Liver (tissue), 9 donors: ENCODE measurements around the gene IP6K1. TPM values are rescaled to one million over a fixed set of nuclear protein-coding genes. Genes with fewer than 3 reads are reported as not detected.

Experiments used
- DNase-seq: peaks from one replicate; pipeline ENCODE4 v3.0.0-alpha.2; 2017; ENCODE audit warnings: low spot score
- H3K27ac ChIP-seq, 2 donors: one replicate each; pipeline ENCODE4 v1.7.0; 2013; ENCODE audit warnings: inconsistent platforms in 2 of 2, low read length in 2 of 2, control low read depth in 1 of 2, low read depth in 1 of 2, mild to moderate bottlenecking in 1 of 2
- H3K27me3 ChIP-seq, 4 donors: one replicate each; pipeline versions ENCODE4 v1.6.1 to v1.7.0; 2013; ENCODE audit warnings: low read length in 3 of 4, inconsistent platforms in 1 of 4, mild to moderate bottlenecking in 1 of 4, moderate library complexity in 1 of 4; ENCODE audit not compliant: control insufficient read depth in 4 of 4, insufficient read depth in 4 of 4
- H3K36me3 ChIP-seq, 4 donors: one replicate each; pipeline versions ENCODE4 v1.6.1 to v1.7.0; 2013; ENCODE audit warnings: low read length in 3 of 4, mild to moderate bottlenecking in 3 of 4, low read depth in 1 of 4, moderate library complexity in 1 of 4; ENCODE audit not compliant: control insufficient read depth in 4 of 4, insufficient read depth in 3 of 4
- H3K4me1 ChIP-seq, 4 donors: one replicate each; pipeline versions ENCODE4 v1.6.1 to v1.7.0; 2013; ENCODE audit warnings: low read length in 3 of 4, mild to moderate bottlenecking in 3 of 4, moderate library complexity in 1 of 4; ENCODE audit not compliant: control insufficient read depth in 4 of 4, insufficient read depth in 4 of 4
- H3K4me3 ChIP-seq, 3 donors: one replicate each; pipeline versions ENCODE4 v1.6.1 to v1.7.0; 2013; ENCODE audit warnings: low read length in 3 of 3, control low read depth in 1 of 3, low read depth in 1 of 3, mild to moderate bottlenecking in 1 of 3
- H3K9ac ChIP-seq, 2 donors: one replicate each; pipeline ENCODE4 v1.7.0; 2013; ENCODE audit warnings: low read length in 2 of 2, mild to moderate bottlenecking in 2 of 2, moderate library complexity in 2 of 2, control low read depth in 1 of 2, low read depth in 1 of 2
- H3K9me3 ChIP-seq, 4 donors: one replicate each; pipeline versions ENCODE4 v1.6.1 to v1.7.0; 2013; ENCODE audit warnings: low read length in 3 of 4; ENCODE audit not compliant: control insufficient read depth in 4 of 4
- ATF3 ChIP-seq: IDR thresholded peaks from 2 replicates; pipeline ENCODE4 v1.6.1; 2016; ENCODE audit warnings: antibody characterized with exemption
- EGR1 ChIP-seq, 2 donors: IDR thresholded peaks; 2 replicates each; pipeline ENCODE4 v1.6.1; 2016 to 2018; ENCODE audit warnings: antibody characterized with exemption in 2 of 2, low read depth in 2 of 2
- FOXA1 ChIP-seq: IDR thresholded peaks from 2 replicates; pipeline ENCODE4 v1.6.1; 2016; ENCODE audit warnings: antibody characterized with exemption
- FOXA2 ChIP-seq: IDR thresholded peaks from 2 replicates; pipeline ENCODE4 v1.6.1; 2016; ENCODE audit warnings: antibody characterized with exemption
- GABPA ChIP-seq, 2 donors: IDR thresholded peaks in 1 of 2; conservative IDR thresholded peaks in 1 of 2; 2 replicates each; pipeline ENCODE4 v1.6.1; 2016; ENCODE audit warnings: antibody characterized with exemption in 2 of 2, mild to moderate bottlenecking in 1 of 2, moderate library complexity in 1 of 2
- JUND ChIP-seq, 2 donors: IDR thresholded peaks; 2 replicates each; pipeline ENCODE4 v1.6.1; 2016; ENCODE audit warnings: antibody characterized with exemption in 2 of 2
- MAX ChIP-seq: IDR thresholded peaks from 2 replicates; pipeline ENCODE4 v1.6.1; 2016; ENCODE audit warnings: antibody characterized with exemption
- NR2F2 ChIP-seq: IDR thresholded peaks from 2 replicates; pipeline ENCODE4 v1.6.1; 2016; ENCODE audit warnings: antibody characterized with exemption
- RAD21 ChIP-seq, 2 donors: IDR thresholded peaks; 2 replicates each; pipeline ENCODE4 v1.6.1; 2016; ENCODE audit warnings: antibody characterized with exemption in 2 of 2, mild to moderate bottlenecking in 2 of 2
- REST ChIP-seq: IDR thresholded peaks from 2 replicates; pipeline ENCODE4 v1.6.1; 2016; ENCODE audit warnings: antibody characterized with exemption, mild to moderate bottlenecking
- RXRA ChIP-seq, 2 donors: IDR thresholded peaks; 2 replicates each; pipeline ENCODE4 v1.6.1; 2017 to 2018; ENCODE audit warnings: antibody characterized with exemption in 2 of 2, mild to moderate bottlenecking in 1 of 2
- TAF1 ChIP-seq: conservative IDR thresholded peaks from 2 replicates; pipeline ENCODE4 v1.6.1; 2016; ENCODE audit warnings: antibody characterized with exemption, mild to moderate bottlenecking
- YY1 ChIP-seq: IDR thresholded peaks from 2 replicates; pipeline ENCODE4 v1.6.1; 2016; ENCODE audit warnings: antibody characterized with exemption, mild to moderate bottlenecking
- ZBTB33 ChIP-seq: IDR thresholded peaks from 2 replicates; pipeline ENCODE4 v1.6.1; 2016; ENCODE audit warnings: antibody characterized with exemption
- polyA plus RNA-seq, 2 donors: library from polyadenylated mRNA; stranded (reverse) in 1 of 2; unstranded in 1 of 2; fragments of 200-250 nt in 1 of 2; fragments of >200 nt in 1 of 2; fragmentation: Nextera tagmentation in 1 of 2; extraction: Ambion mirVana in 1 of 2; gene quantifications; one replicate each; pipeline versions ENCODE4 v1.2.1 to v1.2.3, GENCODE V29; 2013 to 2015
- total RNA-seq, 2 donors: library from RNA; depleted of rRNA; stranded (reverse); fragments of >200 nt; gene quantifications; one replicate each; pipeline ENCODE4 v1.2.3, GENCODE V29; 2014
- donor health status: healthy.
- donor health status: healthy.
- donor health status: healthy.
- donor health status: healthy.
- donor health status: healthy.

The IP6K1 gene
- total and polyA plus RNA-seq, 4 donors: 6.6 to 32.3 (median 18.1) TPM

- TF ChIP-seq ZBTB33: no peak
- TF ChIP-seq TAF1: no peak
Observed at GRCh38 chr3:49745986-49746385, 40.4 kb downstream of the IP6K1 start (continued).

- H3K36me3 ChIP-seq: peaks cover 2 to 12% (median 10%) of the 10 kb centered on the region in 4 donors
- no peak for DNase-seq
- no peak overlapping the region for H3K9ac ChIP-seq
- TF ChIP-seq YY1: no peak
- no peak for TF ChIP-seq ZBTB33
- TF ChIP-seq NR2F2: no peak
- no peak for TF ChIP-seq GABPA (IDR thresholded peaks at IDR 0.05 in 1 of 2, conservative IDR thresholded peaks at IDR 0.05 in 1 of 2)
- no peak for TF ChIP-seq ATF3
- TF ChIP-seq RXRA (IDR thresholded peaks at IDR 0.05): no peak
- TF ChIP-seq EGR1 (IDR thresholded peaks at IDR 0.05; ENCODE audit: low read depth in 2 of 2): no peak
- no peak for TF ChIP-seq RAD21 (IDR thresholded peaks at IDR 0.05)
- no peak for TF ChIP-seq MAX
- no peak for TF ChIP-seq FOXA1
- no peak for TF ChIP-seq JUND (IDR thresholded peaks at IDR 0.05)
- TF ChIP-seq FOXA2: no peak
- TF ChIP-seq REST: no peak
- no peak overlapping the region for H3K27ac ChIP-seq
- no peaks in the 10 kb centered on the region for H3K27me3 ChIP-seq
- no peak overlapping the region for H3K4me3 ChIP-seq
- peaks cover 0 to 8% (median 0%) of the 10 kb centered on the region in 4 donors for H3K4me1 ChIP-seq
- no peaks in the 10 kb centered on the region for H3K9me3 ChIP-seq
Observed at GRCh38 chr3:49740427-49740826, 45.9 kb downstream of the IP6K1 start.
